Skin of body (tissue), 2 donors: Measurements from ENCODE around the gene C14orf93. TPM values are rescaled to one million over a fixed set of nuclear protein-coding genes. Genes with fewer than 3 reads are reported as not detected.
A peak's percentile ranks its signal among the peaks of the same experiment; 100 is the strongest.

ENCODE experiments used
- DNase-seq: peaks from one replicate; lab custom pipeline; 2025; lab: John Stamatoyannopoulos, UW
- total RNA-seq: library from RNA; depleted of rRNA; stranded (reverse); fragments of >200 nt; gene quantifications from one replicate; pipeline ENCODE4 v1.2.3, GENCODE V29; 2014

C14orf93 gene, protein sequence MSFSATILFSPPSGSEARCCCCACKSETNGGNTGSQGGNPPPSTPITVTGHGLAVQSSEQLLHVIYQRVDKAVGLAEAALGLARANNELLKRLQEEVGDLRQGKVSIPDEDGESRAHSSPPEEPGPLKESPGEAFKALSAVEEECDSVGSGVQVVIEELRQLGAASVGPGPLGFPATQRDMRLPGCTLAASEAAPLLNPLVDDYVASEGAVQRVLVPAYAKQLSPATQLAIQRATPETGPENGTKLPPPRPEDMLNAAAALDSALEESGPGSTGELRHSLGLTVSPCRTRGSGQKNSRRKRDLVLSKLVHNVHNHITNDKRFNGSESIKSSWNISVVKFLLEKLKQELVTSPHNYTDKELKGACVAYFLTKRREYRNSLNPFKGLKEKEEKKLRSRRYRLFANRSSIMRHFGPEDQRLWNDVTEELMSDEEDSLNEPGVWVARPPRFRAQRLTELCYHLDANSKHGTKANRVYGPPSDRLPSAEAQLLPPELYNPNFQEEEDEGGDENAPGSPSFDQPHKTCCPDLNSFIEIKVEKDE
- 7.7 TPM for total RNA-seq

DNA sequence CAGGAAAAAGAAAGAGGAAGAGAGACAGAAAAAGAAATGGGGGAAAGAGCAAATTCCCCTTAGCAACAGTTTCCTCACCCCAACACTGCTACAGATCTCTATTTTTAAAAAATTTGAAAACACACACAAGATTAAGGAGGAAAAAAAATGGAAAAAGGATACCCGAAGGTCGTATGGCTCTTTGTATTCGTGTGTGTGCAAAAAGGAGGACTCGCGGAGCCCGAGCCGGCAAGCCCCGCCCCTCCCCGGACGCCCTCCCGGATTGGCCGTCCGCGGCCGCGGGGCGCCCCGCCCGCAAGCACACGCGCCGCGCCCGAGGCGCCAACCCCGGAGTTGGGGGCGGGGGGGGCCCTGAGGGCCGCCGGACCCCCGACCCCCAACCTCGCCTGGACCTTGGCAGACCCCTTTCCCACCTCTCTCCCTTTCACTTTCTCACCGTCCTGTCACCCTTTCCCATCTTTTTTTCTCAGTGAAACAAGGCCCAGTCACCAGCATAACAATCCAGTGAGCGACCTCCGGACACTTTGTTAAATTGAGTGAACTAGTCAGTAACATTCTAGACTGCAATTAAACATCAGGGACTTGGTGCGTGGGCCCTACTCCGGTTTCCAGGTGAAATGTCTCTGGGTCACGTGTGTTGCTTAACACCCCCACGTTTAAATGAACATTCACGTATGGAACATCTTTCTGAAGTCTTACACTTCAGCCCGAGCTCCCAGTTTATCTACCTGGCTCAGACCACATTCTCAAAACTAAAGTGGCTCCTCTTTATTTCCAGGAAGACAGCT lies at the start of gene C14orf93:
TSS of gene C14orf93 (minus strand) at position 205 of the 788 bp plus-strand sequence. CDS start 11,120 bp downstream, outside the sequence.
- peak; percentile 68 for DNase-seq

DNA sequence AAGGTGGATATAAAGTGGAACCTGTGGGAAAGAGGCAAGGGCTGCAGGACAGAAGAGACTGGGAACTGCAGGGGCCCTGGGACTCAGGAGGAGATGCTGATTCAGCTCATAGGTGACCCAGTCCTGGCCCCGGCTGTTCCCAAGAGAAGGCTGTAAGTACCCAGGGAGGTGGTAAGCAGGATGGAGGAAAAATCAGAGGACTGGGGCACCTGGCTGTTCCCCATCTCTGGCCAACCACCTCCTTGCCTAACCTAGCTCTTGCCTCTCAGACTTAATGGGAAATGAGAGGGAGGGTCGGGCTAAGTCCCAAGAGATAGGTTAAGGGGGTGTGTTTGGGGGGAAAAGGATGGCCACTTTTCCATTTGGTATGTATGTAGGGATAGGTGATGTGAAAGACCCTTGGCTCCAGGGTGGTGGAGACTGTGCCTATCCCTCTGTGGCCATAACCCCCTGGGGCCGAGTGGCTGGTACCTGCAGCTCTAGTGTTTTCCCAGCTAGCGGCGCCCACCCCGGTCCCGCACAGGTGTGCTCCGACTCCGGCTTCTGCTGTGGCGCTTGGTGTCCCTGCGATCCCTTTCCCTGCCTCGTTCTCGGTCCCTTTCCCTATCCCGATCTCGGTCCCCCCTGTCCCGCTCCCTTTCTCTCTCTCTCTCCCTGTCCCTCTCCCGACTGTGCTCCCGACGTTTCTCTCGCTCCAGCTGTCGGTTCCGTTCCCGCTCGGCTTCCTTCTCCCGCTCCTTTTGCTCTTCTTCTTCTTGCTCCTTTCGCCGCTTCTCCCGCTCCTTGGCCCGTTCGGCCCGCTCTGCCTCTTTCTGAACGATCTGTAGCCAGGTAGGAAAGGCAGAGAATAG lies 48.9 kb upstream of the C14orf93 start:
- no peak for DNase-seq

DNA sequence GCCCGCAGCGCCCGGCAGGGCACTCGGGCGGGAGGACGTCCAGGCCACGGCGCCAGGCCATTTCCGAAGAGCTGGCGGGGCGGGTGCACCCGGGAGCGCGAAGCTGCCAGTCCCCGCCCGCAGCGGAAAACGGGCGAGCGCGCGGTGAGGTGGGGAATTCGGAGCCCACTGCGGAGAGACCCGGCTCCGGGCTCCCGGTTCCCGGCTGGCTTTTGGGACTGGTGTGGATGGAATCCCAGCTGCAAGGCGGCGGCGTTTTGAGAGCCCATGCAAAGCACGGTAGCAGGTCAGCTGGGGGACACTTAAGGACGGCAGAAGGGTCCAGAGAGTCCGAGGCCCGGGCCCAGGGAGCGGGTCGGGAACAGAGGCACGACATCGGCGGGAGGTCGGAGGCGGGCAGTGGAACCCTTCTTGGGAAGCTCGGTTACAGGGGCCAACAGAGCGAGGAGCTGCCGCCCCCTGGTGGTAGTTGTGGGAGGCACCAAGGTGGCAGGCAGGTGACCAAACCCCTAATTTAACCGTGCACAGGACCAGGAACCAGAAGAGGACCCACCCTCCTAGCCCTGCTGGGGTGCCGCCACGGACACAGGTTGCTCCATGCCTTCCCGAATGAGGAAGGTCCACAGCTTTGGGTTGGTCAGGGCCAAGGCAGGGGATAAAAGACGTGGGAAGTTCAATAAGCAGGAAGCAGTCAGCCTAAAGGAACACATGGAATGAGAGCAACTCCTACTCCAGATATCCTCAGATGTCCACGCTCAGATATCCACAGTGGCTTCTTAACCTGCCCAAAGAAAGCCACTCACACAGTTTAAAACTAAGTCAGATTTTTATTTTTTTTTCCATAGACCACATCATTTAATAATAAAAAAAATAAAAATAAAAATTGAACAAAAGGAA lies 48.1 kb upstream of the C14orf93 start:
- DNase-seq = no peak

DNA sequence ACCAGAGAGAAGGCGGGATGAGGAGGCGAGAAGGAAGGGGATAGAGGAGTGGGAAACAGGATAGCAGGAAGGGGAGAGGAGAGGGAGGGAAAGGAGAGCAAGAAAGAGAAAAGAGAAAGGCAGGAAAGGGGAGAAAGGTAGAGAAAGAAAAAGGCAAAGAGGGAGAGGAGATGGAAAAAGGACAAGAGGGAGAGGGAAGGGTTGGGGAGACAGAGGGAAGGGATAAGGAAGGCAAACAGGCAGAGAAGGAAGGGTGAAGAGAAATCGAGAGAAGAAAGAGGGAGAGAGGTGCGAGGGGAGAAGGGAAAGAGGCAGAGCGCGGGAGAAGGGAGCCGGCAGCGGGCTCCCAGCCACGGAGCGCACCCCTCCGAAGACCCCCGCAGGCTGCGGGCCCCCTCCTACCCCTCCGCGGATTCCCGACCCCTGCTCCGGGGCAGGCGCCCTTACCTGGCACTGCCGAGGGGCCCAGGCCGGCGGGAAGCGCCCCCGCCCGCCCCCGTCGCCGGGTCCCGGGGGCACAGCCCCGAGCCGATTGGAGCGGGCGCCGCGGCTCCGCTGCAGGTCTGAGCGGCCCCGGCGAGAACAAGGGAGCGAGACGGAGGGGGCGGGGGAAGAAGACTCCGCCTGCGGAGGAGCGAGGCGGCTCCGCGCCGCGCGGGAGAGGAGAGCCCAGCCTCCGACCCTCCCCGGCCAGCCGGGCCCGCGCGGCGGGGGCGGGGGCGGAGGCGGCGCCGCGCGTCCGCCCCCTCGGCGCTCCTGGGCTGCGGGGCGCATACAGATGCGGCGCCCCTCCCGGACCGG lies 47.2 kb upstream of the C14orf93 start, which contains the start of gene CDH24:
TSS of gene CDH24 (minus strand) at position 565 of the 801 bp plus-strand sequence. CDS start 1,787 bp downstream, outside the sequence.
- DNase-seq = no peak

DNA sequence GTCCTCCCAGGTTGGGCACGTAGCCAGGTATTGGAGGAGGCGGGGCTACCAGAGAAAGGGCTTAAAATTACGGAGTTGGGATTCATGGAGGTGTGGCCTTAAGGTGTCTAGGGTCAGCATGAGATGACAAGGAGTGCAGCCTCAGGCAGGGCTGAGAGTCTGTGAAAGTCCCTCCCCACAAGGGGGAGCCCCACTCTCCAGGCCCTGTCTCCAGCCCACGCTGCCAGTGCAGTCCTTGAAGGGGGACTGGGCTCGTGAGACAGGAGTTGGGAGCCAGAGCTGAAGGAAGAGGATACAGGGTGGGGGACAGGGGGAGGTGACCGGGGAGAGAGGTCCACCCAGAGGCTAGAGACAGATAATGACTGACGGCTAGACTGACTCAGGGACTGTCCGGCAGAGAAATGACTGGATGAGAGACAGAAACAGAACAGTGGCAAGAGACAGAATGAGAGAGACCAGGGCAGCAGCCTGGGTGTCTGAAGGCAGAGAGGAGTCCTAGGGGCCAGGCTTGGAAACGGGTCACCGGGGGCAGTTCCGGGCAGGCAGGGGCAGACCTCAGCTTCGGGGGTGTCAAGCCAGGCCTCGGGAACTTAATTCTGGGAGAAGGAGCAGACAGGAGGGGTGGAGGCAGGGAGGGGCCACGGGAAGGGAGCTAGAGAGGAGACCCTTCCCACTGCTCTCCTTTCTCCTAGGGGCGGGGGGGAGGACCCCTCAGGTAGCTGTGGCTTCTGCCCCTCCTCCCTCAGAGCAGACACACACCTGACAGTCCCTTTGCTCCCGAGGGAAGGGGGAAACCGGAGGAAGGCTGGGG lies 46.4 kb upstream of the C14orf93 start:
- no peak for DNase-seq

DNA sequence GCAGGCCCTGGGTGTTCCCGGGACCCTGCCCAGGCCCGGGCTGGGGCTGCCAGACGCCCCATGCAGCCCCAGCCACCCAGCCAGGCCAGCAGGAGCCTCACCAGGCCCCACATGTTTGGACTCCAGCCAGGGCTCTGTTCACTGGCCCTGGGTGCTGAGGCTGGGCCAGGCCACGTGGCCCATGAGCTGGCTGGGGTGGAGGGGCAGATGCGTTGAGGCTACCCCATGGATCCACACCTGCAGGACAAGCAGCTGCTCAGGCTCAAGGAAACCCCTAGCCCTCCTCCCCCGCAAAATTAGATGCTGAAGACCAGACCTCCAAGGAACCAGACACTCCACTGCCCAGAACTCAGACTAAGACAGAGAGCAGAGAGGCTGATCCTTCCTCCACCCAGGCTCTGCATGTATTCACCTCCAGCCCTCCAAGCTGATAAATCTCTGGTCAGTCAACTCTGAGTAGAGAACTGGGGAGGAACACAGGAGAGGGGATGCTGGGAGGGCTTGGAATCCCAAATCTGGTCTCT lies 45.7 kb upstream of the C14orf93 start:
- no peak for DNase-seq

DNA sequence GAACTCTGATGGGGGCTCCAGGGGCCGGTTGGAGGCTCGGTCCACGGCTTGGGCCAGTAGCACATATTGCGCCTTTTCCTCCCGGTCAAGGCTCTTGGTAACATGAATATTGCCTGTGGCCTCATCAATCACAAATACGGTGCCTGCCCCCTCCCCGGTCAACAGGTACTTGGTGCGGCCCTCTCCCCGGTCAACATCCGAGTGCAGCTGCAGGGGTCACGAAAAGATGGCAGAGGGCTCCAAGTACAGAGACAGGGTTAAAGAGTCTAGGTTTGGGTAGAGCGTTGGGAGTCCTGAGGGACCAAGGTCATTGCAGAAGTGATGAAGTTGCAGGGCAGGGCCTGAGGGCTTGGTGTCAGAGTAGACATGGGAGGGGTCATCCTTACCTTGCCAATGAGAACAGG lies 45.2 kb upstream of the C14orf93 start:
- no peak for DNase-seq

DNA sequence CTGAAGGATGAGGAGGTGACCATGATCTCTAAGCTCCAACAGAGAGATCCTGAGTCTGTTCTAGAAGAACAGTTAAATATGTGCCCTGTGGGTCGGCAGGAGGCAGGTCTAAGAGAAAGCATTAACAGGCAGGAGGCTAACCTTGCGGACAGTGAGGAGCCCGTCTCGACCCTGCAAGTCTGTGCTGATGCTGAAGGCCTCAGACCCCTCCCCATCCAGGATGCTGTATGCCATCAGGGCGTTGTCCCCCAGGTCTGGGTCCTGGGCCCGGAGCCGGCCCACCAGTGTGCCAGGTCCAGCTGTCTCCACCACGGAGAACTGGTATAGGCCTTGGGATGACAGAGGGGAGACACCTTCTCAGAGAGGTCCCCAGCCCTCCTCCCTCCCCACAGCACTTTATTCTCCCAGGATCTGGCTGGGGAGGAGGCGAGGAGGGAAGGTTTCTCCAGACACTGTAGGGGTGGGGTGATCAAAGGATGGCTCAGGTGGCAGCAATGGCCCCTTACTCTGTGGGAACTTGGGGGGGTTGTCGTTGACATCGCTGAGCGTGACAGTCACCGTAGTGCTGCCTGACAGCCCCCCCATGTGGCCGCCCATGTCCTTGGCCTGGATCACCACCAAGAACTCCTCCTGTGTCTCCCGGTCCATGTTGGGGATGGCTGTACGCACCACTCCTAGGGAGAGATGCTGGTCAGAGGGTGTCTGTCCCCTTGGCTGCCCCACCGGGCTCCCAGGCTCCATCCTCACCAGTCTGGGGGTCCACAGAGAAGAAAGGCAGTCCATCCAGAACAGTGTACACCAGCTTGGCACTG lies 44.3 kb upstream of the C14orf93 start:
- DNase-seq = no peak

DNA sequence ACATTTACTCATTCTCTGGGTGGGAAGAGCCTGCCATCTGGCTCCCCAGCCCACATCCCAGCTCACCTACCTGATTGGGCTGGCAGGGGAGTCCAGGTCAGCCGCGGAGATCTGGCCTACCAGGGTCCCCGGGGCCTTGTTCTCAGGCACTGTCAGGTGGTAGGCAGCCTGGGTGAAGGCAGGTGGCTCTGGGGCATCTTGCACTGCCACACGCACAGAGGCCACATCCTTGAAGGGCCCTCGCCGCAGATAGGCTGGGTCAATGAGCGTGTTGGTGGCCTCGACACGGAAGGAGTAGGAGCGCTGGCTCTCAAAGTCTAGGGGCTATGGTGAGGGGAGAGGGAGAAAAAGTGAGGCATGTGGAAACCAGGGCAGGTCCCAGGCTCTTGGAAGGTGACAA lies 43.5 kb upstream of the C14orf93 start:
- no peak for DNase-seq

DNA sequence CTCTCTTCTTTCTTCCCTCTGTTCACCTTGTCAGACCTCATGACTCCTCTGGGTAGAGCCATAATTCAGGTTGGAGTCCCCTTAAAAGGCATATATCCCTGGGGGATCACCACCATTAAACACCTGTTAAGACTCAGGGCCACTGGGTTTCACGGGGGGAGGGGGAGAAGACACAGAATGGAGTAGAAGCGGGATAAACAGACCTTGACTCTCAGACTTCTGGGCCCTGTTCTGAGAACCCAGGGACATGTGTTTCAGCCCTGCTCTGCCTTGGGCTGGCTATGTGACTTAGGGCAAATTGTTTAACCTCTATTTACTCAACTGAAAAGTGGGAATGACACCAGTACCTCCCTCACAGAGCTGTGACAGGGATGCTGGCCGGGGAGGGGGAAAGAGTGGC lies 42.7 kb upstream of the C14orf93 start:
- no peak for DNase-seq

DNA sequence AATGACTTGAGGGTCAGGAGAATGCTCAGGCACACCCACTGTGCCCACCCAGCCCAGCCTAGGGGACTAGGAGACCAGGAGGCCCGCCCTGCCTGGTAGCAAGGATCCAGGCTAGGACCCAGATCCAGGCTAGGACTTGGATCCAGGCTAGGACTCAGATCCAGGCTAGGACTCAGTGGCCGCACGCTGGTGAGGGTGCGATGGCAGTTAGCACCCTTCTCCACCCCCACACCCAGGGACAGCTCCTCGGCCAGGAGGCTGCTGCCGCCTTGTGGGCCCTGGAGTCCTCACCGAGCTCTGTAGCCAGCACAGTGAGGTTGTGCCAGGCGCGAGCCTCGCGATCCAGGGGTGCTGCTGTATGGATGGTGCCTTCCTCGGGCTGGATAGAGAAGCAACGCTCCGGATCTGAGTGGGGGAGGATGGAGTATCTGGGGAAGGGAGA lies 42.3 kb upstream of the C14orf93 start:
- DNase-seq = no peak

DNA sequence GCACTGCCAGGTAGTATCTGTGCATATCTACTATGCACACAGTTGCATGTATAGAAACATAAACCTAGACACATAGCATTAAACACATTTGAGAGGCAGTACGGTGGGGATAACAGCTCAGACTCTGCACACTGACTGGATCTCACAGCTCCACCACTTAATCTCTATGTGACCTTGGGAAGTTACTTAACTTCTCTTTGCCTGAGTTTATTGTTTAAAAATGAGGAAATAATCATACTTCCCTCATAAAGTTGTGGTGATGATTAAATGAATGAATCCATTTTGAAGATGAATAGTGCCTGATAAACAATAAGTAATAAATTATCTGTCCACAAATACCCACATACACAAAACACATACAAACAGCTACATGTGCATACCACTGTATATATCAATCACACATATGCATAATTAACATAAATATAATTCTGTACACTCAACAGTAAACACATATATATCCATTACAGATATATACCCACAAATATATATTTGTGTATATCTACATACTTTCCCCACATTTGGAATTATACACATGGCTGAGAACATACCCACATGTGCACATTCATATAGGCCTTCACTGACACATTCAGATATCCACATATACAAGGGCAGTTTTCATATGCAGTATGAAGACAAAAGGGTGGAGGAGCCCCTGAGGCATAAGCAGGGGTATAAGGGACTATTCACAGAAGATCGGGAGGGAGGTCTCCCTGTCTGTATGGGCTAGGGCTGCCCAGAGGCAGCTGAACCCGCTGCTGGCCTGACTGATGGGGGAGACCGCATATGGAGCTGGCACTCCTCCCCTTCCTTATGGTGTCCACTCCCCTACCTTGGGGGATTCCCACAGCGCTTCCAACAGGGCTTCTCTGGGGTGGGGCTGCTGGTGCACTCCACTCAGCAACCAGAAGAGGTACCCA lies 41.5 kb upstream of the C14orf93 start:
- DNase-seq = no peak

DNA sequence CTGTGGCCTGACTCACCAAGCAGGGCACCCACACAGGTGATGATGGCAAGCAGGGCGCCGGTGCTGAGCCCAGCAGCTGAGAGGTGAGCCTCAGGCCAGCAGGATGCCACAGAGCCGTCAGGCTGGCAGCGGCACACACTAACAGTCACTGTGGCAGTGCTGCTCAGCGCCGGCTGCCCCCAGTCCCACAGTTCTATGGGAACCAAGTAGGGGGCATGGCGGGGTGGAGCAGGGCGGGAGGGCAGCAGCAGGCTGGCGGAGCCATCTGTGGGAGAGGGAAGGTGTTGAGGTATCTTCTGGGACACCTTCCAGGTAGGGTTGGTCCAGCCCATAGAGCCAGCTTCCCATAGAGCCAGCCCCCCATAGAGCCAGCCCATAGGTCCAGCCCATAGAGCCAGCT lies 39.1 kb upstream of the C14orf93 start:
- DNase-seq = no peak

DNA sequence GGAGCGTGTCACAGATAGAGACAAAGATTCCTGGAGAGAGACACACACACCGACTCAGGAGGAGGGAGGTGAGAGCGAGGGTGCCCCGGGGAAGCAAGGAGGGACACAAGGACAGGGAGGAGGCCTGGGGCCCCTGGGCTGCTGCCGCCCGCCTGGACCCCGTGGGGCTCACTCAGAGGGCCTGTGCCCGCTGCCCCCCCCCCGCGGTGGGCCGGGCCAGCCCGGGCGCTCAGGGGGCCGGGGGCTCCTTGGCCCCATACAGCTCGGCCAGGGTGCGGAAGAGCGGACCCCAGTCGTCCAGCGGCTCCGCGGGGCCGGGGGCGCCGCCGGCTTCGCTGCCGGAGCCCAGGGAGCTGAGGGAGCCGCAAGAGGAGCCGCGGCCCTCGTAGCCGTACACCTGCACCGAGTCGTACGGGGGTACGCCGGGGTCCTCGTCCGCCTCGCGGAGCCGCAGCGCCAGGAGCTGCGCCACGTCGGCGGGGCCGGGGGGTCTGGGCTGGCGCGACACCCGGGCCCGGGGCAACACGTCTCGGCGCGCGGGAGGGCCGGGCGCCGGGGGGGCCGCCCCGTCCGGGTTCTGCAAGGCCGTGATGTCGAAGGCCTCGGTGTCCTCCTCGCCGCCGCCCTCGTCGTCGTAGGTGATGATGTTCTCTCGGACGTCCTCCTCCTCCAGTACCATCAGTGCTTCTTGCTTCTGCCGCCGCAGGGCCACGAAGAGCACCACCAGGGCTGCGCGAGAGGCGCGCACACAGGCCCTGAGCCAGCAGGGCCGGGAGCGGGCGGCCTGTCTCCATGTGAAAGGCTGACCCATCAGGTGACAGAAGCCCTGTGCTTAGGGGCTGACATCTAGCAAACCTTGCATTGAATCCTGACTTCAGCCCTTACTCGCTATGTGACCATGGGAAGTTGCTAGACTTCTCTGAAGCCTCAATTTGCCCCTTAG lies 38.1 kb upstream of the C14orf93 start:
- no peak for DNase-seq

DNA sequence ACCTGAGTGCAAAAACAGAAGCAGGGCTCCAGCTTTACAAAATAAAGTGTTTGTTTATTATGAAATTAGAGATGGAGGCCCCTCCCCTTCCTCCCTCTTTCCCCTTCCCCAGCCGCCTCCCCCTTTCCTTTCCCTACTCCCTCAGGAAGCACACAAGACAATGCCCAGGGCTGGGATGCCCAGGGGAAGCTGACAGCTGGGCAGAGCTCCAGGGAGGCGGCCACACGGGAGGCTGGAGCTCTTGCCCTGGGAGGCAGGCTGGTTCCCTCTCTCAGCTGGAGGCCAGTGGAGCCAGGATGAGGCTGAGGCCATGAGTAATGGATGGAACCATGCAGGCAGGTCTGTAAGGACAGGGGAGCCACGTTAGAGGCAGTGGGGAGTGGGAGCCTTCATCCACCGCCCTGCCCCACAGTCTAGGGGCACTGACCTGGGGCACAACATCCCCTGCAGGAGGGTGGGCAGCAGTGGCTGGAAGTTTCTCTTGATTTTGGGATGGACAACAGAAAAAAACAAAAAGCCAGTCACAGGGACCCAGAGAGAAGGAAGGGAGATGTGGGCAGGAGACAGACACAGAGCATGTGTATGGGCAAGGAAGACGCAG lies 37.2 kb upstream of the C14orf93 start:
- DNase-seq = no peak
